Neural cell (in vitro differentiated cells): ENCODE measurements around the gene CALY. TPM values are rescaled to one million over a fixed set of nuclear protein-coding genes. Genes with fewer than 3 reads are reported as not detected.

Experiments
- H2AFZ ChIP-seq: fragments of 200-600, 300-800 bp; sonication (generic), shearing (Covaris generic); 2 replicates; pipeline ENCODE4 v1.6.0; 2014; ENCODE audit warnings: low read depth, mild to moderate bottlenecking, antibody characterized with exemption, low read length, moderate library complexity
- H3F3A ChIP-seq: fragments of 200-600 bp; shearing (Covaris generic); 2 replicates; pipeline ENCODE4 v1.6.1; 2016; ENCODE audit warnings: mild to moderate bottlenecking, moderate library complexity, mixed read lengths, antibody characterized with exemption, low read length; ENCODE audit not compliant: insufficient read depth, poor library complexity, severe bottlenecking
- H3K27ac ChIP-seq: fragments of 200-600, 300-800 bp; sonication (generic), shearing (Covaris generic); 2 replicates; pipeline ENCODE4 v1.5.1; 2014; ENCODE audit warnings: mild to moderate bottlenecking, low read length, moderate library complexity
- H3K27me3 ChIP-seq: fragments of 300-800, 200-600 bp; sonication (generic), shearing (Covaris generic); 2 replicates; pipeline ENCODE4 v1.6.0; 2014; ENCODE audit warnings: mild to moderate bottlenecking, low read depth, low read length, moderate library complexity; ENCODE audit not compliant: insufficient read depth
- H3K36me3 ChIP-seq: fragments of 300-800, 200-600 bp; sonication (generic), shearing (Covaris generic); 2 replicates; pipeline ENCODE4 v1.5.1; 2014; ENCODE audit warnings: mild to moderate bottlenecking, antibody characterized with exemption, low read length, moderate library complexity; ENCODE audit not compliant: insufficient read depth
- H3K4me2 ChIP-seq: fragments of 300-800, 200-600 bp; sonication (generic), shearing (Covaris generic); 2 replicates; pipeline ENCODE4 v1.6.0; 2014; ENCODE audit warnings: mild to moderate bottlenecking, low read length
- H3K4me3 ChIP-seq: fragments of 300-800, 200-600 bp; sonication (generic), shearing (Covaris generic); 2 replicates; pipeline ENCODE4 v1.5.1; 2014; ENCODE audit warnings: mild to moderate bottlenecking, low read length, moderate library complexity
- H3K79me2 ChIP-seq: fragments of 200-600 bp; shearing (Covaris generic); replicated peaks from 2 replicates; pipeline ENCODE4 v1.6.0; 2014; ENCODE audit warnings: mild to moderate bottlenecking, low read length, moderate library complexity; ENCODE audit not compliant: insufficient read depth
- H3K9ac ChIP-seq: fragments of 300-800, 200-600 bp; sonication (generic), shearing (Covaris generic); 2 replicates; pipeline ENCODE4 v1.6.1; 2016; ENCODE audit warnings: mild to moderate bottlenecking, low read length, mixed read lengths
- H3K9me2 ChIP-seq: fragments of 200-600 bp; shearing (Covaris generic); 2 replicates; pipeline ENCODE4 v1.6.1; 2016; ENCODE audit warnings: mild to moderate bottlenecking, low read length, mixed read lengths; ENCODE audit not compliant: insufficient read depth
- H3K9me3 ChIP-seq: fragments of 200-600, 300-800 bp; sonication (generic), shearing (Covaris generic); 2 replicates; pipeline ENCODE4 v1.6.1; 2016; ENCODE audit warnings: mild to moderate bottlenecking, mixed run types, low read length, moderate library complexity, mixed read lengths
- H4K20me1 ChIP-seq: fragments of 200-600 bp; shearing (Covaris generic); 2 replicates; pipeline ENCODE4 v1.6.1; 2016; ENCODE audit warnings: mild to moderate bottlenecking, mixed run types; ENCODE audit not compliant: insufficient read depth
- CTCF ChIP-seq: fragments of 450-650 bp; IDR thresholded peaks from 2 replicates; pipeline ENCODE4 v1.5.1; 2014; ENCODE audit warnings: antibody characterized with exemption, mild to moderate bottlenecking, moderate library complexity; ENCODE audit not compliant: poor library complexity, severe bottlenecking
- EP300 ChIP-seq: fragments of 450-650 bp; conservative IDR thresholded peaks from 2 replicates; pipeline ENCODE4 v1.6.1; 2014; ENCODE audit warnings: antibody characterized with exemption, mild to moderate bottlenecking, moderate library complexity; ENCODE audit not compliant: poor library complexity, severe bottlenecking
- EZH2 ChIP-seq: fragments of 200-600, 300-800 bp; shearing (Covaris generic), sonication (generic); IDR thresholded peaks from 2 replicates; pipeline ENCODE4 v1.6.1; 2014; ENCODE audit warnings: antibody characterized with exemption, low read length, borderline replicate concordance, mild to moderate bottlenecking; ENCODE audit not compliant: insufficient read depth, poor library complexity, severe bottlenecking
- MXI1 ChIP-seq: fragments of 450-650 bp; conservative IDR thresholded peaks from 2 replicates; pipeline ENCODE4 v1.6.1; 2014; ENCODE audit warnings: antibody characterized with exemption, mild to moderate bottlenecking; ENCODE audit not compliant: poor library complexity, severe bottlenecking
- POLR2AphosphoS5 ChIP-seq: IDR thresholded peaks from 2 replicates; pipeline ENCODE4 v1.6.1; 2012
- RAD21 ChIP-seq: fragments of 450-650 bp; conservative IDR thresholded peaks from 2 replicates; pipeline ENCODE4 v1.6.1; 2014; ENCODE audit warnings: antibody characterized with exemption, mild to moderate bottlenecking, moderate library complexity
- REST ChIP-seq: IDR thresholded peaks from 2 replicates; pipeline ENCODE4 v1.6.1; 2012; ENCODE audit warnings: borderline replicate concordance
- SMC3 ChIP-seq: fragments of 450-650 bp; conservative IDR thresholded peaks from 2 replicates; pipeline ENCODE4 v1.6.1; 2014; ENCODE audit warnings: antibody characterized with exemption, mild to moderate bottlenecking, moderate library complexity; ENCODE audit not compliant: poor library complexity
- TAF1 ChIP-seq: IDR thresholded peaks from 2 replicates; pipeline ENCODE4 v1.6.1; 2012; ENCODE audit warnings: low read depth
- polyA plus RNA-seq: library from polyadenylated mRNA; depleted of rRNA; stranded (reverse); fragments of >200 nt; gene quantifications from 2 replicates; pipeline ENCODE4 v1.2.3, GENCODE V29; 2014

CALY gene
- polyA plus RNA-seq, 1 donor from 2014 or later = 3.7 TPM

- no peak overlapping the region for H3K27ac ChIP-seq
- no peaks in the 10 kb centered on the region for H3F3A ChIP-seq
- no peak overlapping the region for H2AFZ ChIP-seq
- H3K9me2 ChIP-seq = no peaks in the 10 kb centered on the region
- H3K79me2 ChIP-seq = peaks cover 16% of the 10 kb centered on the region
- no peaks in the 10 kb centered on the region for H4K20me1 ChIP-seq
- no peaks in the 10 kb centered on the region for H3K9me3 ChIP-seq
- no peak overlapping the region for H3K9ac ChIP-seq
- H3K36me3 ChIP-seq = no peaks in the 10 kb centered on the region
- H3K27me3 ChIP-seq = no peaks in the 10 kb centered on the region
- H3K4me2 ChIP-seq = no peak overlapping the region
- no peak overlapping the region for H3K4me3 ChIP-seq
- no peak for TF ChIP-seq POLR2AphosphoS5
- no peak for TF ChIP-seq REST
Observed at GRCh38 chr10:133302230-133302629, 34.5 kb downstream of the CALY start.

GRCh38 chr10:133299738-133300137, 37.0 kb downstream of the CALY start:
- Histone ChIP-seq H3K36me3 (no peaks in the 10 kb centered on the region), H3F3A (no peaks in the 10 kb centered on the region), H3K9me3 (no peaks in the 10 kb centered on the region), H4K20me1 (no peaks in the 10 kb centered on the region), H3K27ac (no peak overlapping the region), H3K4me2 (no peak overlapping the region), H3K9me2 (no peaks in the 10 kb centered on the region), H3K4me3 (no peak overlapping the region), H2AFZ (no peak overlapping the region), H3K9ac (no peak overlapping the region), H3K79me2 (no peaks in the 10 kb centered on the region), H3K27me3 (no peaks in the 10 kb centered on the region)
- no peak for TF ChIP-seq CTCF
- no peak for TF ChIP-seq REST
- TF ChIP-seq EP300 = no peak
- TF ChIP-seq RAD21 = no peak
- TF ChIP-seq POLR2AphosphoS5 = no peak
- no peak for TF ChIP-seq EZH2
- TF ChIP-seq TAF1 = no peak
- no peak for TF ChIP-seq SMC3
- TF ChIP-seq MXI1 = no peak
